ENCODE data around the gene GRAMD2A.

Gene GRAMD2A

DNA sequence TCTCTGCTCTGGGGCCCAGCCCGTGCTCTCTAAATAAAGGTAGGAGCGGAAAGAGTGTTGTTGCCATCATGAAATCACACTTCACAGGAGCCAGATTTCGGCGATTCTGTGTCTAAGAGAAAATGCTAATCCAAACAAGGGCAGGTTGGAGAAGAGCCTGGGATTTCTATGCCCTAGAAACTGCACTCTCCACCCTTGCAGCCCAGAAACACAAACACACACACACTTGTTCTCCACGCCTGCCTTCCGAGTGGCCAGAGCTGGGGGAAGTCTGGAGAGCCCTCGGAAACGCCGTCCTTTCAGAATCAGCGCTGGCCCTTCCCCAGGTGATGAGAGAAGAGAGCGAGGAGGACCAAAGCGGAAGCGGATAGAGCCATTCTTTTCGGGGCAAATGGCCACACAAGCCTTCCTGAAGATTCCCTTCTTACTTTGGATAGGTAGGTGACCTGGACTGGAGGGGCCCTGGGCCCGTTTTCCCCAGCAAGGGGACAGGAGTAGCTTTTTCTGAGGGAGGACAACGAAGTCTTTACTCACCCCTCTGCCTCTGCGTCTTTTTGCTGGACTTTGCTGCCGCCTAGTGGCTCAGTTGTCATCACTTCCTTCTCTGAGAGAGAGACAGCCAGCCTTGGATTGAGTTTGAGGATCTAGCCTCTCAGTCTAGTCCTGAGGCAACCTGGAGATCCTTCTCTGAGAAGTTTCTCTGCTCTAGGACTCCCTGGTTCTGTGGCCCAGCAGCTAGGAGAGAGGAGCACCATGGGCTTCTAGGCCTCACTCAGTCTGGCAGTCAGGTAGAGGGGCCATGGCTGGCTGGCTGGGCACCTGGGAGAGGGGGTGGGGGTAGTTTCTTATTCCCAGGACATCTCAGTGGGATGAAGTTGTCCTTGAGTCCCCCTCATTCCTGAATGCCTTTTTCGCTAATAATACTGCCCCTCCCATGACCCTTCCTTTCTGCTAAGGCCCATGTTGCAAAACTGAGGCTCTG lies 41.7 kb downstream of the GRAMD2A start:
- Histone ChIP-seq H3K4me1 (no peaks in the 10 kb centered on the region), H3K27me3 (no peaks in the 10 kb centered on the region), H3K36me3 (no peaks in the 10 kb centered on the region), H3K9me3 (no peaks in the 10 kb centered on the region), H3K4me3 (ENCODE audit: low read depth, low read length) (peak overlapping the region; percentile 74)
- TF ChIP-seq, protein P1, sequence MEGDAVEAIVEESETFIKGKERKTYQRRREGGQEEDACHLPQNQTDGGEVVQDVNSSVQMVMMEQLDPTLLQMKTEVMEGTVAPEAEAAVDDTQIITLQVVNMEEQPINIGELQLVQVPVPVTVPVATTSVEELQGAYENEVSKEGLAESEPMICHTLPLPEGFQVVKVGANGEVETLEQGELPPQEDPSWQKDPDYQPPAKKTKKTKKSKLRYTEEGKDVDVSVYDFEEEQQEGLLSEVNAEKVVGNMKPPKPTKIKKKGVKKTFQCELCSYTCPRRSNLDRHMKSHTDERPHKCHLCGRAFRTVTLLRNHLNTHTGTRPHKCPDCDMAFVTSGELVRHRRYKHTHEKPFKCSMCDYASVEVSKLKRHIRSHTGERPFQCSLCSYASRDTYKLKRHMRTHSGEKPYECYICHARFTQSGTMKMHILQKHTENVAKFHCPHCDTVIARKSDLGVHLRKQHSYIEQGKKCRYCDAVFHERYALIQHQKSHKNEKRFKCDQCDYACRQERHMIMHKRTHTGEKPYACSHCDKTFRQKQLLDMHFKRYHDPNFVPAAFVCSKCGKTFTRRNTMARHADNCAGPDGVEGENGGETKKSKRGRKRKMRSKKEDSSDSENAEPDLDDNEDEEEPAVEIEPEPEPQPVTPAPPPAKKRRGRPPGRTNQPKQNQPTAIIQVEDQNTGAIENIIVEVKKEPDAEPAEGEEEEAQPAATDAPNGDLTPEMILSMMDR (IDR thresholded peaks at IDR 0.05; ENCODE audit: low read depth, low read length) = peak; percentile 99
- DNase-seq = peak; percentile 84

DNA sequence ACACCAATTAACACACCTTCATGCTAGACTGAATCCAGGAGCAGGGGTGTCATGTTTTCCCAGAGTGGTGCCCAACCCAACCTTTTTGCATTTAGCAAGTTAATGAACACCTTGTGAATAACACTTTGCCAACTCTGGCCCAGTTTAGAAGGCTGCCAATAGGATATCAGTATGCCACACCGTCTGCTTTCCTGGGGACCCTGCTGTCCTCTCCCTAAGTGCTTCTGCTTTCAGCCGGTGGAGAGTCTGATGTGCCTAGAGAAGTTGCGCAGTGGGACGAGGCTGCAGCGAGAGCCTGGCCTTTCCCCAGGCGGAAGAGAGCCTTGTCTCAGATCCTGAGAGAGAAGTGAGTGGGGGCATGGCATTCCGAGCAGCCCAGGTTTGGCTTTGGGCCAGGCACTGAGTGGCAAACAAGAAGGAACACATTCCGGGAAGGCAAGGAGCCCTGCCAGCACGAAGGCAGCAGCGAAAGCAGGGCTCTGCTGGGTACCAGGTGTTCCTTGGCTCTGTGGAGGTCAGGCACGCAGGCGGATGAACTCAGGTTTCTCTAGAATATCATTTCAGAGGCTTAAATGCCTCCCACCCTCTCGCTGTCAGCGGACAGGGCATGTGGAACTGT lies 42.5 kb downstream of the GRAMD2A start:
- no peaks in the 10 kb centered on the region for H3K36me3 ChIP-seq
- H3K4me3 ChIP-seq (ENCODE audit: low read depth, low read length) = peak overlapping the region; percentile 74
- no peaks in the 10 kb centered on the region for H3K27me3 ChIP-seq
- no peaks in the 10 kb centered on the region for H3K9me3 ChIP-seq
- no peaks in the 10 kb centered on the region for H3K4me1 ChIP-seq
- peak; percentile 56 for DNase-seq
- TF ChIP-seq, protein P1 (IDR thresholded peaks at IDR 0.05; ENCODE audit: low read depth, low read length) = no peak

DNA sequence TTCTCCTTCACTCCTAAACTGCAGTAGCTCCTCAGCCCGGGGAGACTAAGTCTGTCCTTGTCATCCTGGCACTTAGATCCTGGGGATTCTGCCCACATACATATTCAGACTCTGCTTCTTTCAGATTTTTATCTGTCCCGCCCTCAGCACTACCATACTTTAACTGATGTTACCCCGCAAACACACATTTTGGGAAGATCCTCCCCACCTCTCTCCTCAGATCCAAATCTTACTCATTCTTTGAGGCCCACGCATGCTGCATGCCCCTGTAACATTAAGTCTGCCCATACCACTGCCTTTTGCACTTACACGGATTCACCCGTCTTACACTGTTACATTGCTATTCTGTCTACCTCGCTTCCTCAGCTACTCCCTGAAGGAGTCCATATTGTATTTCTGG lies 43.3 kb downstream of the GRAMD2A start:
- Histone ChIP-seq H3K36me3 (no peaks in the 10 kb centered on the region), H3K4me1 (no peaks in the 10 kb centered on the region), H3K27me3 (no peaks in the 10 kb centered on the region), H3K9me3 (no peaks in the 10 kb centered on the region), H3K4me3 (ENCODE audit: low read depth, low read length) (no peak overlapping the region)
- TF ChIP-seq, protein P1 (IDR thresholded peaks at IDR 0.05; ENCODE audit: low read depth, low read length) = no peak
- DNase-seq = no peak

DNA sequence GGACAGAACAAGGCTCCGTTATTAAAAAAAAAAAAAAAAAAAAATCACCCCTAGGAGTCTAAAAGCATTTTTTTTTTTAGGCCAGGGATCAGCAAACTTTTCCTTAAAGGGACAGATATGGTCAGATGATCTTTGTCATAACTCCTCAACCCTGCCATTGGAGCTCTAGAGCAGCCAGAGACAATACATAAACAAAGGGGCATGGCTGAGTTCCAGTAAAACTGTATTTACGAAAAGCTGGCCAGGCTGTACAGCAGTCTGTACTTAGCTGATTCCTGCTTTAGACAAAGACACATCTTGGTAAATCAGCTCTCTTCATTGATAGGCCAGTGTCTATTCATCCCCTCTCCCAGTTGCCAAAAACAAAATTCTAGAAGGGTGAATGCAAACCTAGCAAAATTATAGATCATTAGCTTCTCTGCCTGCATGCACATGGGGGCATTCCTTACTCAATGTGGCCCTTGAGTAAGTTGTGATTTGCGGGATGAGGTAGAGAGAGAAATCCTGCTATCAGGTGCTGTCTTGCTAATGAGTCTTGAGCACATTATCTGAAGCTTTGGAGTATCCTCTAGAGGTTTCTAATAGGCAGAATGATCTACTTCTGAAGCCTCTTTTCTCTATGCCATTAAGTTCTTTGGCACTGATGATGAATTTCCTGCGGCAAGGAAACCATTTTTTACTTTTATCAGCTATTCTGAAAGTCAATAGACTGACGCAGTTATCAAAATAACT lies 44.2 kb downstream of the GRAMD2A start:
- Histone ChIP-seq H3K4me1 (no peaks in the 10 kb centered on the region), H3K36me3 (no peaks in the 10 kb centered on the region), H3K27me3 (no peaks in the 10 kb centered on the region), H3K4me3 (ENCODE audit: low read depth, low read length) (no peak overlapping the region), H3K9me3 (no peaks in the 10 kb centered on the region)
- TF ChIP-seq, protein P1 (IDR thresholded peaks at IDR 0.05; ENCODE audit: low read depth, low read length) = no peak
- DNase-seq = no peak

DNA sequence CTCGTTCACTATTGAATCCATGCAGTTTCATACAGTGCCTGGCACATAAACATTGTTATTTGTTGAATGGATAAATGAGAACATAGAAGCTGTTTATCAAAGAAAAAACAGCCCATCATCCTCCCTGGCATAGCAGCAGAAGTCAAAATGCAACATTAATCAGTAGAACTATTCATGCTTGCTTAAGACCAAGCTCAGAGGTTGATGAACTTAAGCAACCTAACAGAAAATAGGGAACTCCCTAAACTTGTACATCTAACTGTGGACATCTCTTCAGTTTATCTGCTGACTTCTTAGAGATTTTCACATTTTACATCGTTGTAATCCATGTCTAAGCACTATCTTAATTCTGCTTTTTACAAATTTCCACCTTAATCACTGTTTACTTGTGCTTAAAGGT lies 50.2 kb downstream of the GRAMD2A start:
- Histone ChIP-seq H3K9me3 (no peaks in the 10 kb centered on the region), H3K4me1 (no peaks in the 10 kb centered on the region), H3K27me3 (no peaks in the 10 kb centered on the region), H3K36me3 (no peaks in the 10 kb centered on the region), H3K4me3 (ENCODE audit: low read depth, low read length) (no peak overlapping the region)
- no peak for DNase-seq
- TF ChIP-seq, protein P1 (IDR thresholded peaks at IDR 0.05; ENCODE audit: low read depth, low read length) = no peak

All from BE2C (cell line).